OCI-M2 (cell line): ENCODE data around the gene CREG1.
"Not testable (repeated sequence)": the region's sequence is repeated elsewhere in the genome, so short reads cannot be mapped to it uniquely, and the experiment has no call there.

Experiments
- DNase-seq: peaks from one replicate; lab custom pipeline; 2025; ENCODE audit not compliant: unreplicated experiment; lab: John Stamatoyannopoulos, UW

Gene CREG1

DNA sequence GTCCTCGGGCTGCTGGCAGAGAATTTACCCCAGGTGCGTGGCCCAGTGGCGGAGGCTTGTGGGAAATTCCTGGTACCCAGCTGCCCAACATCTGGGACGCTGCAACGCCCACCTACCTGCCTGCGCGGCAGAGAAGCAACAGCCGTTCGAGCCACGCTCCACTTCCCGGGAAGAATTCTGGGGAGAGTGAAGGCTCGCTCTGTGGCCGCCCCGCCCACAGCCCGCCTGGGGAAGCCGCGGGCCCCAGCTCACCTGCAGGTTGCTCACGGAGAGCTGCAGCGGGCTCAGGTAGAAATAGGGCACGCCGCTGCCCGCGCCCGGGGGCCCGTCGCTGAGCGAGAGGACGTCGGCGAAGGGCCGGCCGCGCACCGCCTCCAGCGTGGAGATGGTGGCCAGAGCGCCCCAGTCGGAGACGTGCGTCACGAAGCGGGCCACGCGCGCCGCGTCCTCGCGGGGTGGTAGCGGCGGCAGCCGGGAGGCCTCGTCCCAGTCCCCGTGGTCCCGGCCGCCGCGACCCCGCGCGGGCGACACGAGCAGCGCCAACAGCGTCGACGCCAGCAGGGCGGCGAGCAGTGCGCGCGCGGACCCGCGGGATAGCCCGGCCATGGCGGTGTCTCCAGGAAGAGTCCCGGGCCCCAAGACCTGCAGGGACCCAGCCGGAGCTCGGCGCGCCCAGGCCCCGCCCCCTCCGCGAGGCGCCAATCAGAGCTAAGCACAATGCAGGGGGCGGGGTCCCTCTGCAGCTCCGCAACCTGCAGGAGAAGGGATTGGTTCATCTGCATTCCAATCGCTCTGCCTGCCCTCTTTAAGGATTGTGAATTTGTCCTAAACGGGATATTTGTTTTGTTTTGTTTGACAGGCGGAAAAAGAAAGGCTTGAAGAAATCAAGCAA is at the start of gene CREG1:
CREG1 (minus strand) TSS at position 627 of the 892 bp plus-strand sequence.
- peak; percentile 46 for DNase-seq

DNA sequence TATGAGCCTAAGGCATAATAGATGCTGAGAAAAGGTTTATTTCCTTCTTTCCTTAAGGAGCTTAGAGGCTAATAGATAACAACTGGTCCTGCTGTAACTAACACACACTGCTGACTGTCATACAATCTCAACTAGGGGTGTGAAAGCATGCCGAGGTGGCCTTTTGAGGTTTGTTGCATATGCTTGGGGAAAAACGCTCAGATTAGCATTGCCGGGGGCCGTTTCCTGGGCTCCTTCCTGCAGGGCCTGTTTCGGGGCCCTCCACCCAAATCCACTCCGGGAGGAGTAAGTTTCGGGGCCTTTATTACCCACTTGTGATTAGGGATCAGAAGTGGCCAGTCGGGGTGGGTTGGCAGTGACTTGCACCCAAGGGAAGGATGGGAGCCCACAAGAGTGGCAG is 49.3 kb upstream of the CREG1 start:
- DNase-seq, result no peak

DNA sequence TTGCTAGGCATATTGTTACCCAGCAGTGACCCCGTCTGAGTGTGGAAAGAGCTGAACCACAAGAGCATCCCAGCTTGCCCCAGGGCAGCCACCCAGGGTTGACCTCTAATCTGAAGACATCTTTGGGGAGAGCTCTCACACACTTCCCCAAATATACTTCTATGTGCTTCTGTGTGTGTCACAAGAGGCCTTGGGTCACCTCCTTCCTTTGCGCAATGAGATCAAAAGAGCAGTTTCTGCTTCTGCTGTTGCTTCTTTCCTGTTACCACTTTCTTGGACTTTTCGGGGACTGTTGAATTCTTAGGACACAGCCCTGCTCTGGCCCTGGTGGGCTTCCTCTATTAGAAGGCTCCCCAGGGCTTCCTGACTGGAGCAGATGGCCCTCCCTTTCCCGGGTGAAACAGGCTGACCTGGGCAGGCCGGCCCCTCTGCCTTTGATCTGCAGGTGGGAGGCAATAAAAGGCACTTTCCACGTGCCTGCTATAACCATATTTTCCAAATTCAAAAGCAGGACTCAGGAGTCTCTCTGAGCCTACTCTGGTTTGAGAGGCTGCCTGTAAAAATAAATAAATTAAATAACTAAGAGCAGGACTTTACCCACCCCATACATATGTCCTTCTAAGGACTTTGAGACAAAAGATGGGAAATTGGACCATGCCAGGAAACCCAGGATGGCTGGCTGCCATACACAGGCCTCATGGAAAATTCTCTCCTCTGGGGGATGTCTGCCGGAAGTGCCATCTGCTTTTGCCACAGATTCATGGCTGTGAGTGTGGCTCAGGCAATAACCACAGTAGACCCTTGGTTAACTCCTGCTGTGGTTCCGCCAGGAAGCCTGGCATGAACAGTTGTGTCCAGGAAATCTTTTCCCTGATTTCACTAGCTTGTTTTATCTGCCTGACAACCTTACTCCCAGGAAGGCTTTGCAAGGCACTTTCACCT is 48.2 kb upstream of the CREG1 start:
- DNase-seq, result no peak

DNA sequence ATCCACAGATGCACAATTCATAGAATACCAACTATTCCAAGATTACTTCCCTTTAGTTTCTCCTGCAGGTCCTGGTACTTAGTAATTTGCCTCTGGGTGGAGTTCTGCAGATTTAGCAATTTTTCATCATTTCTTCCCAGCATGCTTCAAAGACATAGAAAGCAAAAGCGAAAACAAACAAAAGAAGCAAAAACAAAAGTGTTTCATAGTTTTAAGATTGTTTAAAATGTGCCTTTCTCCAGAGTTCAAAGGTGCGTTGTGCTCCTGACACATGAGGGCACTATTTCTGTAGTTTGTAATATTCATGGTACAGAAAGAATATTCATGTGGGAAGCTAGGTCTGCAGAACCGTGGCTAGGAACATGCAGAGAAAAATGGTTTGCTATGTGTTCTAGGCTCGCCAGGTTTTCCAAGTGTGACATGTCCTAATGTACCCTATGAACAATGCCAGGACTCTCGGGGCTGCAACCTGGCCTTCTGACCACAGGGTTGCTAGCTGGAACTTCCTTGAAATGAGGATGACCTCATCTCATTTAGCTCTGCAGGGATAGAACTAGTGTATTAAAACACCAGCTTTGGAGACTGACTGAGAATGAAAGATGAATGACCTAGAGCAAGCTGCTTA is 46.5 kb upstream of the CREG1 start:
- DNase-seq, result no peak

DNA sequence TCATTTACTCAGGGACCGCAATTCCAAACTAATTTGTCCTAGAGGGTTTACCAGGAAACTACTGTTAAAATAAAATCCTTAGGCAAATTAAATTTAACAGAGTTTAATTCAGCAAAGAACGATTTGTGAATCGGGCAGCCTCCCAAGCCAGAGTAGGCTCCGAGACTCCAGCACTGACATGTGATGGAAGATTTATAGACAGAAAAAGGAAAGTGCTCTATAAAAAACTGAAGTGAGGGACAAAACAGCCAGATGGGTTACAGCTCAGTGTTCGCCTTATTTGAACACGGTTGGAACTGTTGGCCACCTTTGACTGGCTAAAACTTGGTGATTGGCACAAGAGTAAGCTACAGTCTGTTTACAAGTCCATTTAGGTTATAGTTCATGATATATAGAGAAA is 41.3 kb upstream of the CREG1 start:
- DNase-seq, result no peak

DNA sequence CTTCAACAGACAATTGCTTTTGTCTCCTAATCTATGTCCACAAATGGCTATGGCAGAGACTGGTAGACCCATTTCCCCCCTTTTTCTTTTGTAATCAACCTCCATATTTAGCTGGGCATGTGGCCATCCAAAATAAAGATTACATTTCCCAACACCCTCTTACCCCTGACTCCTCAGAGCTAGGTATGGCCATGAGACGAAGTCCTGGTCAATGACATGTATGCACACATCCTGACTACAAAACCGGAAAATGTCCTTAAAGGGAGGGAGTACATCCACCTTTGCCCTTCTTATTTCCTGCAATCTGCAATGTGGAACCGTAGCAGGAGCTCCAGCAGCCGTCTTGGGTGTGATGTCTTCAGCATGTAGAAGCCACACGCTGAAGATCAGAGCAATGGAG is 40.3 kb upstream of the CREG1 start:
- no peak for DNase-seq

DNA sequence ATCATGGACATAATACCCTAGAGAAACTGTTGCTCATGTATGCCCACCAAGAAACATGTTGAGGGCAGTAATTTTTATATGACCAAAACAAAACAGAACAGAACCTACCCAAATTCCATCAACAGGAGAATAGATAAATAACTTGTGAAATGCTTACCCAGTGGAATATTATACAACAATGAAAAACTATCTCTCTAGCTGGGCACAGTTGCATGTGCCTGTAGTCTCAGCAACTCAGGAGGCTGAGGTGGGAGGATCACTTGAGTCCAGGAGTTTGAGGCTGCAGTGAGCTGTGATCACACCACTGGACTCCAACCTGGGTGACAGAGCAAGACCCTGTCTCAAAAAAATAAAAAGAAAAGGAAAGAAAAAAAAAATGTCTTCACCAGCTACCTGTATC is 38.9 kb upstream of the CREG1 start:
- DNase-seq, result no peak

DNA sequence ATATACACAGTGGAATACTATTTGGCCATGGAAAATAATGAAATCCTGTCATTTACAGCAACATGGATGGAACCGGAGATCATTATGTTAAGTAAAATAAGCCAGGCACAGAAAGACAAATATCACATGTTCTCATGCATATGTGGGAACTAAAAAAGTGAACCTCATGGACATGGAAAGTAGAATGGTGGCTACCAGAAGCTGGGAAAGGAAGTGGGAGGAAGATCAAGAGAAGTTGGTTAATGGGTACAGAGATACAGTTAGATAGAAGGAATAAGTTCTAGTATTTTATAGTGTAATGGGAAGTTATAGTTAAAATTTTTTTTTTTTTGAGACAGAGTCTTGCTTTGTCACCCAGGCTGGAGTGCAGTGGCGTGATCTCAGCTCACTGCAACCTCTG is 34.8 kb upstream of the CREG1 start:
- DNase-seq, result no peak

DNA sequence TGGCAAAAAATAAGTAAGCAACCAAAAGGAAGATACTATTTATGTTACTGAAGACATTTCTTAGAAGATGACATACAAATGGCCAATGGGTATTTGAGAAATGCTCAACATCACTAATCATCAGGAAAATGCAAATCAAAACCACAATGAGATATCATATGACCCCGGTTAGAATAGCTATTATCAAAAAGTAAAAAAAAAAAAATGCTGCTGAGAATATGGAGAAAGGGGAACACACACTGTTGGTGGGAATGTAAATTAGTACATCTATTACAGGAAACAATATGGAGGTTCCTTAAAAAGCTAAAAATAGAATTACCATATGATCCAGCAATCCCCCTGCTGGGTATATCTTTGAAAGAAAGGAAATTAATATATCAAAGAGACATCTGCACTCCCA is 34.3 kb upstream of the CREG1 start:
- no peak for DNase-seq

DNA sequence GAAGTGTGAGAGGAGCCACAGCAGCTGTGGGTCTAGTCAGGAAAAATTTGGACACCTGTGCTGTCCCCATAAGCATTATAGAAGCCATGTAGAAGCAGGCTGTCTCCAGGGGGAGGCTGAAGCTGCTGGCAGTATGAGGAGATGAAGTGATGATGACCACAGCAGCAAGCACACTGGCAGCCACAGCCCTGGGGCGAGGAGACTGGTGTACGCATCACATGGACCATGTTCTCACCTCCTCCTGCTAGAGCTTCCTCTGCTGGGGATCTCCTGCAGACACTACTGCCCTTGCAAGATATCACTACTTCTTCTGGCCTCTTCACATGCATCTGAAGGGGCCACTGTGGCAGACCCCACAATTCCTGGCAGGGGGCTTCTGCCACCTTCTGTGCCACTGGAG is 33.8 kb upstream of the CREG1 start:
- DNase-seq, result no peak

DNA sequence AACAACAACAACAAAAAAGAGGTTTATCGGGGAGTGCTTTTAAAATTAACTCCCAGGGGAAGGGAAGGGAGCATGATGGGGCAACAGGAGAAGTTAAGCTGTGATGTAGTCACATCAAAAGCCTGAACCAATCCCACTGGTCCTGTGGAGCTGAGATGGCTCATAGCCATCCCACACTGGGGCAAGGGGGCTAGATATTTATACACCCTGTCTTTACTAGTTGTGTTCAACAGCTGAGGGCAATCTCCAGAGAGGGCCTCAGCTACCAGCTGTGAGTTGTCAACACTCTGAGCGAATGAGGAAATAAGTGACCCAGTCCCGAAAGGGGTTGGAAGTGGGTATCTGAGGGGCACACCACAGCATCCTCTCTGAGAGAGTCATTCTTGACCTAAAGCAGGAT is 31.0 kb upstream of the CREG1 start:
- DNase-seq, result no peak

DNA sequence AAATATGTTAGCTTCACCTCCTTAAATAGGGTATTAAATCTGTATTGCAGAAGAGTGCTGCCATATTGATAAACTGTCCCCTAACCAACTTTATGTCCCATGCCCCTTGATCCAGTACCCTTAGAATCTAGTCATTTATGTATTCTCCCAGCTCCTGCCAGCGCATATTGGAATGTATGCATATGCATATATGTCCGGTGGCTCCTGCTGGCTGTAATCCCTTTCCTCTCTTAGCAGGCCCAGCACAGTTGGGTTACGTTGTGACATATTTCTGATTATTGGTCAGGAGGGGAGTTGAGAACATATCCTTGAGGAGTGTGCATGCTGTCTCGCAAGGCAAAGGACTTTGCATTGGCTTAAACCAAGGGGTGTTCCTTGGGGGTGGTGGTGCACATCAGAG is 29.2 kb upstream of the CREG1 start:
- DNase-seq, result no peak

DNA sequence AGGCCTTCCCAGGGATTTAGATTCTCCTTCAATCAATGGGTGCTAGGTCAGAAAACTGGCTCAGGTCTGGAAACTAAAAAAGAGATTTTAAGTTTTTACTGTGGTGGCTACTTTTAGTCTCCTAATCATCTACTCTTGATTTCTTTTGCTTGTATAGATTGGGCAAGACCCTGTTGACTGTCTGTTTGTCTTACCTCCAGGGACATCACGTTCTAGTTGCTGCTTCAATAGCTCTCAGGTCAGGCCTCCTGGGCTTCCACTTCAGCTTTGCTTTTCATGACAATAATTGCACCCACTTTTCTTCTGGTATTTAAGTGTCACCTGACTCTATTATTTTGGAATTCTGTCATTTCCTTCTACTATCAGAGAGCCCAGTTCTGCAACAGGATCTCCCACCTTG is 28.5 kb upstream of the CREG1 start:
- no peak for DNase-seq

DNA sequence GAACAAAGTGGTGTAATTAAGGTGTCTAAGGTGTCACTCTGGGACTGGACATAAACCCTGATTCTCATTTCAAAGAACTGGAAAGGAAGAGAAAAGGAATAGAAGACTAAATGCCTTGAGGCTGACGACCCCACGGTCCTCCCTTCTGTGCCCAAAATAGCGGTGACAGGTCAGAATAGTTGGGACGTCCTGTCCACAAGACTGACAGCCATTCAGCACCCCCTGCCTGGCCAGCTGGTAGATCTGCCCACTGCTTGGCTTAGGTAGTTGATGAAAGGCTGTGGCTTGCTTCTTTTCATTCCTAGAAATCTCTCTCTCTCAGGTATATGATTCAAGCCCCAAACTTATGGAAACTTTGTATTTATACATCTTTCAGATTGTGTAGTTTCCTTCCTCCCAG is 26.4 kb upstream of the CREG1 start:
- DNase-seq, result no peak

DNA sequence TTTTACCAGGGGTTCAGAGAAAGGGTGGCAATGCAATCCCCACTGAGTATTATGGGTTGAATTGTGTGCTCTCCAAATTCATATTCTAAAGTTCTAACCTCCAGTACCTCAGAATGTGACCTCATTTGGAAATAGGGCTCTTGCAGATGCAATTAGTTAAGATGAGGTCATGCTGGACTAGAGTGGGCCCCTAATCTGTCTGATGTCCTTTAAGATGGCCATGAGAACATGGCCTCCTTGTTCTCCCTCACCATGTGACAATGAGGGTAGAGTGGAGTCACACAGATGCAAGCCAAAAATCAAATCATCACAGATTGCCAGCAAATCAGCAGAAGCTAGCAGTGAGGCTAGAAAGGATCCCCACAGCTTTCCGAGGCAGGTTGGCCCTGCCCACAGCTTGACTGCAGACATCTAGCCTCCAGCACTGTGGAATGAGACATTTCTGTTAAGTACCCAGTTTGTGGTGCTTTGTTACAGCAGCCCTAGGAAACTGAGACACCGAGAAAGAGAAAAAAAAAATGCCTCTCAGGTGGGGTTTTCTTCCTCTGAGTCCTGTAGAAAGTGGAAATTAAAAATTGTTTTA is 25.5 kb upstream of the CREG1 start:
- no peak for DNase-seq

DNA sequence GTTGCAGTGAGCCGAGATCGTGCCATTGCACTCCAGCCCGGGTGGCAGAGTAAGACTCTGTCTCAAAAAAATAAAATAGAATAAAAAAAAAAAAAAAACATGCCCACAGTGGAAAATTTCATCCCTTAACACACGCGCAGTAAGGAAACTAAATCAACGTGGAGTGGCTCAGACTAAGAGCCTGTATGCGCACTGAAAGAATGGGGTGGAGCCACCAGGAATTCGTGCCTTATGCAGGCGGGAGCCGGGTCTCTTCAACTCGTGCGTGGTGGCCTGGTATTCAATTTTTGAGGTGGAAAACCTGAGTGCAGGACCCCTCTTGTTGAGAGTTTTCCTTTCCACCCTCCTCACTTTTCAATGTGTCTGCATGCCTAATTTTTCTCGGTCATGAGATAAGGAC is 22.1 kb upstream of the CREG1 start:
- no peak for DNase-seq

DNA sequence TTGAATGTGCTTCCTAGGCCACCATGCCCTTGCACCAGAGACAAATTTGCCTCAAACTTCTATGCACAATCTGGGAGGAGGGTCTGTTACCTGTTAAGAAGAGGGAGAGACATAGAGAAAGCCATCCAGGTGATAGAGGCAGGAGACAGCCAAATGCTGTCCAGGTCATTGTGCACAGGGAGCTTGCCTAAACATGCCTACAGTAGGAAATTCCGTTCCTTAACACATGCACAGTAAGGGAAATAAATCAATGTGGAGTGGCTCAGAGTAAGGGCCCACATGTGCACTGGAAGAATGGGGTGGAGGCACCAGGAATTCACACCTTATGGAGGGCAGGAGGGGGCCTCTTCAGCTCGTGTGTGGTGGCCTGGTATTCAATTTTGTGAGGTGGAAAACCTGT is 19.5 kb upstream of the CREG1 start:
- DNase-seq, result no peak

DNA sequence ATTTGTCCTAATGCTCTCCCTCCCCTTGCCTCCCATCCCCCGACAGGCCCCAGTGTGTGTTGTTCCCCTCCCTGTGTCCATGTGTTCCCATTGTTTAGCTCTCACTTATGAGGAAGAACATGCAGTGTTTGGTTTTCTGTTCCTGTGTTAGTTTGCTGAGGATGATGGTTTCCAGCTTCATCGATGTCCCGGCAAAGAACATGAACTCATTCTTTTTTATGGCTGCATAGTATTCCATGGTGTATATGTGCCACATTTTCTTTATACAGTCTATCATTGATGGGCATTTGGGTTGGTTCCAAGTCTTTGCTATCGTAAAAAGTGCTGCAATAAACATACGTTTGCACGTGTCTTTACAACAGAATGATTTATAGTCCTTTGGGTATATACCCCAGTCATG is 17.1 kb upstream of the CREG1 start:
- DNase-seq, result not testable (repeated sequence)

DNA sequence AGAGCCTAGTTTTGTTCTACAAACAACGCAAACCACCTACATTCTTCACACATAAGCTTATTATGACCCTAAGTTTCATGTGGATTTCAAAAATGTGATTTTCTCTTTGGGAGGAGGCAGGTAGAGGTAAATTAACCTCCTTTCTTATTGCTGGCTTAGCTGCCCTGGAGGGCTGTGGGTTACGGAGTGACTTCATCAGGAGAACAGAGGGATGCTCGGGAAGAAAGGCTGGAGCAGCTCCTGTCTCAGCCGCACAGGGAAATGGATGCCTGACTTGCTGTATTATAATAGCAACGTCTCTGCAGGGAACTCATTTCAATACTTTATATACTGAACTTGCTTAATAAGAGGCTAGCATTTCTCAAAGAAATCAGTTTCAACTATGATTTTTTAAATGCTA is 14.1 kb upstream of the CREG1 start:
- no peak for DNase-seq

DNA sequence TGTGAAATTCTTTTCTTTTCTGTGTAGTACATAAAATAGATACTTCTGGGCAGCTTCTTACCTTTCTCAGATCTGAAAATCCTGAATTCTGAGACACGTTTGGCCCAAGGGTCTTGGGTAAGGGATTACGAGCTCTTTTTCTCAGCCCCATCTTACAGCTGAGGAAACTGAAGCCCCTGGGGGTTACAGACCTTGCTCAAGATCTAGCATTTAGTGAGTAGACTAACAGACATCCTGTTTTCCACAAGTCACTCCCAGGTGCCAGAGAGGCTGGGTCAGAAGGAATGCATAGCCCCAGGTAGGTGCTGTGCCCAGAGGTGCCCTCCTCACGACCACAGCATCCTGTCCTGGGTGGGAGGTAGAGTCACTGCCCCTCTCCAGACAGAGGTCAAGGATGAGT is 13.2 kb upstream of the CREG1 start:
- no peak for DNase-seq

DNA sequence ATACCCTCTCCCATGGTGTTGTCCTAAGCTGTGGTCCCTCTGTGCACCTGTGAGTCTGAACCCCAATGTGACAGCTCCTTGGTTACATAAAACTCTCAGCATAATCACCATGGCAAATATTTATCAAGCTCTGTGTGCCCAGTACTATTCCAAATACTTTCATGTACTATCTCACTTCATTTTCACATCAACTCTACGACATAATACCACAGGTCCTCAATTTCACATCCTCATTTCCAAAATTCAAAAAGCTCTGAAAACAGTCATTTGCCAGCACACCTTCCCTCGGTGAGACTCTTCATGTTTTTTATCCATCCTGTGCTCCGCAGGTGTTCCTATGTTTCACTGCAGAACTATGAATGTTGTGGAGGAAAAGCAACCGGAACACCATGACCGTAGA is 12.4 kb upstream of the CREG1 start:
- no peak for DNase-seq
